ENCODE results near the gene MEX3A. TPM values are rescaled to one million over a fixed set of nuclear protein-coding genes. Genes with fewer than 3 reads are reported as not detected.
"Not testable (repeated sequence)": the region's sequence is repeated elsewhere in the genome, so short reads cannot be mapped to it uniquely, and the experiment has no call there.

The MEX3A gene
- total and polyA plus RNA-seq, 3 donors from 2014 or later = 0.87 to 3.0 (median 2.4) TPM

DNA sequence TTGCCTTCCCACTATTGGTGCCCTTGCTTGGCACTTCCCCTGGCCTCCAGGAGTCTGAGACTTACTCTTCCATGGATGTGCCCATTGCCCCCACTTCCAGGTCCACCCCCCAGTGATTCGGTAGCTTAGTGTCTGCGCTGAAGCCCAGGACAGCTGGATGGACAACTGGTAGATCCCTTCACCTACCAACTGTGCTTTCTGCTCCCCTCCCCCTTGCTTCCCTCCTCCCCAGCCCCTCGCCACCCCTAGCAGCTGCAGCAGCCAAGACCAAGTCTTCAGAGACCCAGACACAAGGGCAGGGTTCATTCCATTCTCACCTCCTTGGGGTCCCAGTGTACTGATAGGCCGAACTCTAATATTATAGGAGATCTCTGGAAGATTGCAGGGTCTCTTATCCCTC lies 39.2 kb upstream of the MEX3A start:
- WGBS, 2 donors = 60 to 65% methylated on average over 4 of the region's 4 CpGs
- H3K4me1 ChIP-seq = peaks cover 98% of the 10 kb centered on the region
- no peak for DNase-seq

DNA sequence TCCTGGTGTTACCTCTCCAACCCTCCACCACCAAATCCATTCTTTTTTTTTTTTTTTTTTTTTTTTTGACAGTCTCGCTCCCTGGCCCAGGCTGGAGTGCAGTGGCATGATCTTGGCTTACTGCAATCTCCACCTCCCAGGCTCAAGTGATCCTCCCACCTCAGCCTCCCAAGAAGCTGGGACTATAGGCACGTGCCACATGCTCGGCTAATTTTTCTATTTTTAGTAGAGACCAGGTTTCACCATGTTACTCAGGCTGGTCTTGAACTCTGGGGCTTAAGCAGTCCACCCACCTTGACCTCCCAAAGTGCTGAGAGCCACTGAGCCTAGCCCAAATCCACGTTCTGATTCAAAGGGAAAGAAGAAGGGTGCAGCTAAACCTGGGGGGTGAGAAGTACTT lies 38.7 kb upstream of the MEX3A start:
- Histone ChIP-seq H3K4me1 (peaks cover 98% of the 10 kb centered on the region), H3K27ac (peak overlapping the region; percentile 96 to 98)
- H3K36me3 ChIP-seq (ENCODE audit: low read depth, missing control alignments); H3K27me3 ChIP-seq; intact Hi-C loops (cut with DNase I; ENCODE audit: low total_unique reads); H3K9me3 ChIP-seq; H3K4me3 ChIP-seq: not testable (repeated sequence)
- WGBS, 2 donors = 35 to 36% methylated on average over 4 of the region's 4 CpGs
- DNase-seq = peak; percentile 64

More for the DNA sequence above, 39.2 kb upstream of the MEX3A start:
- H3K4me3 ChIP-seq = peak overlapping the region in 1 of 2 donors; percentile 27
- intact Hi-C loops (cut with DNase I; ENCODE audit: low total_unique reads) = no loop called here
- TF ChIP-seq POLR2A (IDR thresholded peaks at IDR 0.05) = no peak
- TF ChIP-seq, protein P1, sequence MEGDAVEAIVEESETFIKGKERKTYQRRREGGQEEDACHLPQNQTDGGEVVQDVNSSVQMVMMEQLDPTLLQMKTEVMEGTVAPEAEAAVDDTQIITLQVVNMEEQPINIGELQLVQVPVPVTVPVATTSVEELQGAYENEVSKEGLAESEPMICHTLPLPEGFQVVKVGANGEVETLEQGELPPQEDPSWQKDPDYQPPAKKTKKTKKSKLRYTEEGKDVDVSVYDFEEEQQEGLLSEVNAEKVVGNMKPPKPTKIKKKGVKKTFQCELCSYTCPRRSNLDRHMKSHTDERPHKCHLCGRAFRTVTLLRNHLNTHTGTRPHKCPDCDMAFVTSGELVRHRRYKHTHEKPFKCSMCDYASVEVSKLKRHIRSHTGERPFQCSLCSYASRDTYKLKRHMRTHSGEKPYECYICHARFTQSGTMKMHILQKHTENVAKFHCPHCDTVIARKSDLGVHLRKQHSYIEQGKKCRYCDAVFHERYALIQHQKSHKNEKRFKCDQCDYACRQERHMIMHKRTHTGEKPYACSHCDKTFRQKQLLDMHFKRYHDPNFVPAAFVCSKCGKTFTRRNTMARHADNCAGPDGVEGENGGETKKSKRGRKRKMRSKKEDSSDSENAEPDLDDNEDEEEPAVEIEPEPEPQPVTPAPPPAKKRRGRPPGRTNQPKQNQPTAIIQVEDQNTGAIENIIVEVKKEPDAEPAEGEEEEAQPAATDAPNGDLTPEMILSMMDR (IDR thresholded peaks at IDR 0.05) = no peak
- no peaks in the 10 kb centered on the region for H3K9me3 ChIP-seq
- H3K27me3 ChIP-seq = no peaks in the 10 kb centered on the region
- no peaks in the 10 kb centered on the region for H3K36me3 ChIP-seq (ENCODE audit: low read depth, missing control alignments)
- peak overlapping the region; percentile 96 to 98 for H3K27ac ChIP-seq

DNA sequence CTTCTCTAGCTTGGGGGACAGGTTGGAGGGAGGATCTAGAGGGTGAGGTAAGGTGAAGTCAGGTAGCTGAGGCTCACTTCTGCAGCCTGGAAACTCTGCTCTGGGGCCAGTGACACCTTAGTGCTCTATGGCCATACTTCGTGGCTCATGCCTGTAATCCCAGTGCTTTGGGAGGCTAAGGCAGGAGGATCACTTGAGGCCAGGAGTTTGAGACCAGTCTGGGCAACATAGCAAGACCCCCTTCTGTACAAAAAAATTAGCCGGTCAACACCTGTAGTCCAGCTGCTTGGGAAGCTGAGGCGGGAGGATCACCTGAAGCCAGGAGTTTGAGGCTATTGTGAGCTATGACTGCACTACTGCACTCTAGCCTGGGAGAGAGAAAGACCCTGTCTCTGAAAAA lies 38.1 kb upstream of the MEX3A start:
- H3K36me3 ChIP-seq (ENCODE audit: low read depth, missing control alignments) = no peaks in the 10 kb centered on the region
- H3K4me1 ChIP-seq = peaks cover 91% of the 10 kb centered on the region
- TF ChIP-seq POLR2A (IDR thresholded peaks at IDR 0.05) = no peak
- TF ChIP-seq, protein P1 (IDR thresholded peaks at IDR 0.05) = no peak
- H3K4me3 ChIP-seq = no peak overlapping the region
- WGBS, 2 donors = 67 to 88% methylated on average over 3 of the region's 3 CpGs
- intact Hi-C loops (cut with DNase I; ENCODE audit: low total_unique reads) = no loop called here
- peak overlapping the region; percentile 96 to 98 for H3K27ac ChIP-seq
- DNase-seq = no peak
- H3K9me3 ChIP-seq = no peaks in the 10 kb centered on the region
- no peaks in the 10 kb centered on the region for H3K27me3 ChIP-seq

DNA sequence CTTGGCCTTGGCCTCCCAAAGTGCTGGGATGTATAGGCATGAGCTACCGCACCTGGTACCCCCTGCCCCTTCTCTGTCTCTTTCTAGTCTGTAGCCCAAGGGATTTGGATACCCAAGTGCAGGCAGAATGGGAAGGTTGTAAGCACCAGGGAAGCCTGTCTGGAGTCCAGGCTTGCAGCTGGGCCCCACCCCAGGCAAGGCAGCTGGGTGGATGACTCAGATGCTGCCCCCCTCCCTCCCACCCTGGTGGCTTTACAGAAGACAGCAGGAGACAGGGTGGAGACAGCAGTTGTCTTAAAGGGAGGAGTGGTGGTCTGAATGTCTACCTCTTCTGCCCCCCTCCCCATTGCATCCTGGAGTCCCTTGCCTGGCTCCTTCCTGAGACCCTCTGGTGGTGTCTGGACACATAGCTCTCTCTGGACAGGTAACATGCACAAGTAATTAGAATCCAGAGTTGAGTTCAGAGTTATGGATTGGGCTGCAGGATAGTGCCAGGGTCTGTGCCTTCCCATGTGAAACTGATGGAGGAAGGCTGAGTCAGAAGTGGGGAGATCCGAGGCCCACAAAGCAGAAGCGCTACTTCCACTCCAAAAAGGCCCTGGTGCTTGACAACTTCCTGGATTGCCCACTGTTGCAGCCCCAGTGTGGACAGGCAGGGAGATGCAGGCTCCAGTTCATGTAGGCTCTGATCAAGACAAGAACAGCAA lies 37.4 kb upstream of the MEX3A start:
- H3K9me3 ChIP-seq = no peaks in the 10 kb centered on the region
- H3K4me1 ChIP-seq = peaks cover 84% of the 10 kb centered on the region
- peak; percentile 52 for DNase-seq
- WGBS, 2 donors = 54 to 56% methylated on average over 3 of the region's 3 CpGs
- intact Hi-C loops (cut with DNase I; ENCODE audit: low total_unique reads) = no loop called here
- TF ChIP-seq, protein P1 (IDR thresholded peaks at IDR 0.05) = no peak
- no peak for TF ChIP-seq POLR2A (IDR thresholded peaks at IDR 0.05)
- H3K4me3 ChIP-seq = no peak overlapping the region
- H3K36me3 ChIP-seq (ENCODE audit: low read depth, missing control alignments) = no peaks in the 10 kb centered on the region
- H3K27ac ChIP-seq = peak overlapping the region in 1 of 2 donors; percentile 98
- H3K27me3 ChIP-seq = no peaks in the 10 kb centered on the region

DNA sequence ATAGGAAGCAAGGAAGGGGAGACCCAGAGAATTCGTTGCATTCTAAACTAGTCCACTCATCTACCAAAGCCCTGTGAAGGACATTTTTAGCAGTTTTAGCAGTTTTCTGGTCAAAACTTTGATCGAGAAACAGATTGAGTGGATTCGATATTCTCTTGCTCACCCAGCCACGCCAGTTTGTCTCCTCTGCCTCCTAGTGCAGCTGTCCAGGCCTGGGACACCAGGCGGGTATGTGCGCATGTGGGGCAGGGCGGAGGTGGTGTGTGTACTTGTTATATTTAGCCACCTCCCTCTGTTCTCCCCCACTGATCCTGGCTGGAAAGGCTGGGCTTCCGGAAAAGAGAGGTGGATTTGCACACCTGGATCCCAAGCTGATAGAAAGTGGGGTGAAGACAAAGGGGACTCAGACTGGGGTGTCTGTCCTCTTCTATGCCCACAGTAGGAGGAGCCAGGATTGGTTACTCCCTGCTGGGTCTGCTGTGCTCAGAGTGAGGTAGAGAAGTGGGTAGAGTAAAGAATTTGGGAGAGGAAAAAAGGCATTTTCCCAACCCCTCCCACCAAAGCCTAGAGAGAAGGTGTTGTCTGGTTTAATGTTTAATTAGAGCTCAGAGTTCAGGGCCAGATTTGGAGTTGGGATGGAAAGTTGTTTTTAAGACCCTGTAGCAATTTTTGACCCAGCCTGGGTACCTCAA lies 36.1 kb upstream of the MEX3A start:
- 39 to 44% methylated on average over 7 to 8 of the region's 8 CpGs for WGBS, 2 donors
- H3K27me3 ChIP-seq = no peaks in the 10 kb centered on the region
- peaks cover 82% of the 10 kb centered on the region for H3K4me1 ChIP-seq
- peak overlapping the region; percentile 80 to 98 for H3K27ac ChIP-seq
- H3K9me3 ChIP-seq = no peaks in the 10 kb centered on the region
- H3K4me3 ChIP-seq = peak overlapping the region in 1 of 2 donors; percentile 96
- TF ChIP-seq, protein P1 (IDR thresholded peaks at IDR 0.05) = no peak
- peak; percentile 82 for DNase-seq
- intact Hi-C loops (cut with DNase I; ENCODE audit: low total_unique reads) = no loop called here
- no peaks in the 10 kb centered on the region for H3K36me3 ChIP-seq (ENCODE audit: low read depth, missing control alignments)

Data from testis (tissue), 3 donors.